Fibroblast of the aortic adventitia (primary cell): ENCODE data around the gene THRB. TPM values are rescaled to one million over a fixed set of nuclear protein-coding genes. Genes with fewer than 3 reads are reported as not detected.

Experiments
- DNase-seq: peaks from one replicate; pipeline ENCODE4 v3.0.0-alpha.2; 2010; ENCODE audit warnings: low read depth
- H3K4me3 ChIP-seq: 2 replicates; pipeline ENCODE4 v1.5.1; 2011; ENCODE audit warnings: low read depth, mild to moderate bottlenecking, control low read depth, low read length, moderate library complexity
- total RNA-seq: library from RNA; depleted of rRNA; stranded (reverse); fragments of >200 nt; gene quantifications from 2 replicates; pipeline ENCODE4 v1.2.3, GENCODE V29; 2012; ENCODE audit warnings: low replicate concordance
- TF ChIP-seq, protein P1 (sequence below): IDR thresholded peaks from 2 replicates; pipeline ENCODE4 v1.5.1; 2011; ENCODE audit warnings: mild to moderate bottlenecking, low read length, control low read depth, inconsistent platforms; ENCODE audit not compliant: insufficient read depth

Gene THRB
- total RNA-seq, 1 donor, result 4.7 TPM

DNA sequence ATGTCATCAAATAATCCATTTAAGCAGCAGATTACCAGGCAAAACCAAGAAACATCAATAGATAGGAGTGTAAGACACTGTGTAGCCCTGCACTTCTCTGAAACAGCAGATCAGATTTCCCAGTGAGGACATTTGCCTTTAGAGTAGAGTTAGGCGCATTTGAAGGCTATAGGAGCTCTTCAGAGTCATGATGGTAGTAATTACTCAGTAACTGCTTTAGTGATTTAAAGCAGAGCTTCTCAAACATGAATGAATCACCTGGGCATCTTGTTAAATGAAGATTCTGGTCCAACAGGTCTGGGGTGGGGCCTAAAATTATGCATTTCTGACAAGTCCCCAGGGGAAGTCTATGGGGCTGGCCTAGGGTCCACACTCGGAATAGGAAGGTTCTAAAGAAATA, 36.9 kb downstream of the THRB start:
- DNase-seq, result no peak

DNA sequence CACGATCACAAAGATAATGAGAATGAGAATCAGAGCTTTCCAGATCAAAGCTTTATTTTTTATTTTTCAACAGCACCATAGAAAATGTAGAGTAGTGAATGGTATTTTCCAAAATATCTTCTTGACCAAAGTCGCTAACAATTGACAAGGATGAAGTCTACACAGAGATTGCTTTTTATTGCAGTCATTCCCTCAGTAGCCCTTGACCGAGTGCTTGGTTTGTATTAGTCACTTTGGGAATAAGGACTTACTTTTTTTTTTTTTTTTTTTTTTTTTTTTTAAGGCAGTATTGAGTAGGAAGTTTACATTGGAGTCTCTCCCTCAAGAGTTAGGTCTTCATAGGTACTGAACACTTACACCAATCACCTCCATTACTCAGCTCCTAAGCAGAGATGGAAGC, 39.8 kb downstream of the THRB start:
- TF ChIP-seq, protein P1, sequence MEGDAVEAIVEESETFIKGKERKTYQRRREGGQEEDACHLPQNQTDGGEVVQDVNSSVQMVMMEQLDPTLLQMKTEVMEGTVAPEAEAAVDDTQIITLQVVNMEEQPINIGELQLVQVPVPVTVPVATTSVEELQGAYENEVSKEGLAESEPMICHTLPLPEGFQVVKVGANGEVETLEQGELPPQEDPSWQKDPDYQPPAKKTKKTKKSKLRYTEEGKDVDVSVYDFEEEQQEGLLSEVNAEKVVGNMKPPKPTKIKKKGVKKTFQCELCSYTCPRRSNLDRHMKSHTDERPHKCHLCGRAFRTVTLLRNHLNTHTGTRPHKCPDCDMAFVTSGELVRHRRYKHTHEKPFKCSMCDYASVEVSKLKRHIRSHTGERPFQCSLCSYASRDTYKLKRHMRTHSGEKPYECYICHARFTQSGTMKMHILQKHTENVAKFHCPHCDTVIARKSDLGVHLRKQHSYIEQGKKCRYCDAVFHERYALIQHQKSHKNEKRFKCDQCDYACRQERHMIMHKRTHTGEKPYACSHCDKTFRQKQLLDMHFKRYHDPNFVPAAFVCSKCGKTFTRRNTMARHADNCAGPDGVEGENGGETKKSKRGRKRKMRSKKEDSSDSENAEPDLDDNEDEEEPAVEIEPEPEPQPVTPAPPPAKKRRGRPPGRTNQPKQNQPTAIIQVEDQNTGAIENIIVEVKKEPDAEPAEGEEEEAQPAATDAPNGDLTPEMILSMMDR, result no peak
- DNase-seq, result no peak
- no peak overlapping the region for H3K4me3 ChIP-seq

More for the DNA sequence above, 36.9 kb downstream of the THRB start:
- H3K4me3 ChIP-seq, result no peak overlapping the region
- TF ChIP-seq, protein P1, result no peak

DNA sequence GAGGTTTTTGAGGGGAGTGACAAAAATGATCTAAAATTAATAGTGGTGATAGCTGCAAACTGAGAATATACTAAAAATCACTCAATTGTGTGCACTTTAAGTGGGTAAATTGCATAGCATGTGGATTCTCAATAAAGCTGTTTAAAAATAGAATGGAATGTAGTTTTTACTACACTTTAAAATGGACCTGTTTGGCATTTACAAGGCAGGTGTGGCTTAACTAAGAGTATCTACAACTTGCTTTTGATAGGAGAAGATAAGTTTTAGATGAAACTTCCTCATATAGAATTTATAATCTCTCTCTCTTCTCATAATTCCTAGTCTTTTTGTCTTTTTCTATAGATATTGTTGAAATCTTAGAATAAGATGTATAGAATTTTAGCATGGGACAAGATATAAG, 40.3 kb downstream of the THRB start:
- TF ChIP-seq, protein P1, result no peak

DNA sequence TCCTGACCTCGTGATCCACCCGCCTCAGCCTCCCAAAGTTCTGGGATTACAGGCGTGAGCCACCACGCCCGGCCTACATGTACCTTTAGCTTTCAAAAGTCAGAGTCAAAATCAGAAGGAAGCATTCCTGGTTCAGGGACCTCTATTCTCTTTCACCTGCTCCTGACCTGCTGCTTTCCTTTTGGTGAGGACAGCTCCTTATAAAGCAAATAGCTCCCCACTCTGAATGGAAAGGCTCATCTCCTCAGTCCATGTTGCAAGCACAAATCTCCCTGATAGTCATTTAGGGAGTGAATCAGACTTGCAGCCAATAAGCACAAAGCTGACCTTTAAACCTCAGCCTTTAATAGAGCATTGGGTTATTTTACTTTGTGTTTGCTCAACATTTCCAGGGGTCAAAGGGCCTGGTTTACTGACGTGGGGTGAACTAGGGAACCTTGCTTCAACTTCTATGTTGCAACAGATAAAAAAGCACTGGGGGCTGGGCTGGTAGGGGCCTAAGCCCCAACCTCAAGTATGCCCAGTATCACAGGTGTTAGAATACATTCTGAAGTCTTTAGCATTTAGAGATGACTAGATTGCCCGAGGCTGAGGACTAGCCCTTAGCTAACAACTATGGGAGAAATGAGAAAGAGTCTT, 43.1 kb downstream of the THRB start:
- TF ChIP-seq, protein P1, result no peak
- no peak for DNase-seq
- no peak overlapping the region for H3K4me3 ChIP-seq

More for the DNA sequence above, 40.3 kb downstream of the THRB start:
- no peak overlapping the region for H3K4me3 ChIP-seq
- DNase-seq, result no peak

DNA sequence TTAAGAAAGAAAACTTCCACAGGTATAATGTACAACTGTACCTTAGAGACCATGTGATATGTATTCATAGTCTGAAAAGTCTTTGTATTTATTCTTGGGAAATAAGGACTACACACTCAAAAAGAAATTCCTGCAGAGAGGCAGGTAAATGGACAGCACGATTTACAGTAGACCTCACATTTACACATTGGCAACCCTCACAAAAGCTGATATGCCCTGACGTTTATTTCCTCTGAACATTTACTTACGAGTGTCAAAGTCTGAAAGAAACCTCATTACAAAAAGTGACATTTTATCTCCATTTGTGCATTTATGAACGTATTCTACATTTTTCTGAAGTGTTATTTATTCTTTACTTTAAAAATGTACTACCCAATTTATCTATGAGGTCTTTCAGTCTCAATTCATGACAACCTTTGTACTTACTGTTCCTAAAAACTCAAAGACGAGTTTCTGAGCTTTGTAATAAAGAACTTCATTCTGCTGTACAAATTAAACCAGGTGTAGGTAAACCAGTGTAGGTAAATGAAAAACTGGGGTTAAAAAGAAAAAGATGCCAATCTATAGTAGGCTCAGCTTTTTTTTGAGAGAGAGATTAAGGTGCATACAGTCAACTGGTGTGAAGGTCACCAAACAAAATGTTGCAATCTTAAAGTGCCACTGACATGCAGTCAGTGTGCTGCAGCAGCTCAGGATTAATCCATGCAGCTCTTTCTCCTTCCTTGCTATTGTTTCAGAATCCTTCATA, 44.3 kb downstream of the THRB start:
- no peak overlapping the region for H3K4me3 ChIP-seq
- DNase-seq, result no peak
- TF ChIP-seq, protein P1, result no peak

DNA sequence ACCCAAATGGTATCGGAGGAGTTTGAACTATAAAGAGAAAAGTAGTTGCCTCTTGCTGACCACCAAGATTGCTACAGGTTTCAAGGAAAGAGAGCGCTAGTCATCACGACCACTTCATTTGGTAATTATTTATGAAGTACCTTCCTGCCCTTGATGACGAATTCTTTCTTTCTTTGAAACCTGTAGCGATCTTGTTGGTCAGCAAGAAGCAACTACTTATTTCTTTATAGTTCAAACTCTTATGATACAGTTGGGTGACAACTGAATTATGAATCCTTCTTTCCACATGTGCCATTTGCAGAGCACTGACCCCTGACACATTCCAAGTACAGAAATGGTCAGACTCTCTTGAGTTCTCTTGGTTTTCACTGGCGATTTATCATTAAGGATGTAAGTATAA, 46.8 kb downstream of the THRB start:
- TF ChIP-seq, protein P1, result no peak
- no peak for DNase-seq
- H3K4me3 ChIP-seq, result no peak overlapping the region

DNA sequence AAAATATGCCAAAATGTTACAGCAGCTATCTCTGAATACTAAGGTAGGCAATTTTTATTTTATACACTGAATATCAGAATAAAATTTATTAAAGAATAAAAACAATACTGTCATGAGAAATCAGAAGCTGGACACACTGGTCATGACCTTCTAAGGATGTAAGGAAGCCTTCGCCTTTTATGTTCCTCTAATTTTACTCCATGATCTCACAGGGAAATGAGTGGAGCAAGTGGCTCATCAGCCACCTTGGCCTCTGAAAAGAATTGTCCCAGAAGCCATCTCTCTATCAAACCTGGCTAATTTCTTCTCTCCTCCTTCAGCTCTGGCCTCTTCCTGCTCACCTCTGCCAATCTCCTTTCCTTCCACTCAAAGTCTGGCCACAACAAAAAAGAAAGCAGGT, 48.6 kb downstream of the THRB start:
- no peak for DNase-seq
- TF ChIP-seq, protein P1, result no peak
- H3K4me3 ChIP-seq, result no peak overlapping the region
